ENCODE measurements around the gene CRY2.

The CRY2 gene
- total RNA-seq = 117 to 145 (median 143) reads per million in 3 donors

DNA sequence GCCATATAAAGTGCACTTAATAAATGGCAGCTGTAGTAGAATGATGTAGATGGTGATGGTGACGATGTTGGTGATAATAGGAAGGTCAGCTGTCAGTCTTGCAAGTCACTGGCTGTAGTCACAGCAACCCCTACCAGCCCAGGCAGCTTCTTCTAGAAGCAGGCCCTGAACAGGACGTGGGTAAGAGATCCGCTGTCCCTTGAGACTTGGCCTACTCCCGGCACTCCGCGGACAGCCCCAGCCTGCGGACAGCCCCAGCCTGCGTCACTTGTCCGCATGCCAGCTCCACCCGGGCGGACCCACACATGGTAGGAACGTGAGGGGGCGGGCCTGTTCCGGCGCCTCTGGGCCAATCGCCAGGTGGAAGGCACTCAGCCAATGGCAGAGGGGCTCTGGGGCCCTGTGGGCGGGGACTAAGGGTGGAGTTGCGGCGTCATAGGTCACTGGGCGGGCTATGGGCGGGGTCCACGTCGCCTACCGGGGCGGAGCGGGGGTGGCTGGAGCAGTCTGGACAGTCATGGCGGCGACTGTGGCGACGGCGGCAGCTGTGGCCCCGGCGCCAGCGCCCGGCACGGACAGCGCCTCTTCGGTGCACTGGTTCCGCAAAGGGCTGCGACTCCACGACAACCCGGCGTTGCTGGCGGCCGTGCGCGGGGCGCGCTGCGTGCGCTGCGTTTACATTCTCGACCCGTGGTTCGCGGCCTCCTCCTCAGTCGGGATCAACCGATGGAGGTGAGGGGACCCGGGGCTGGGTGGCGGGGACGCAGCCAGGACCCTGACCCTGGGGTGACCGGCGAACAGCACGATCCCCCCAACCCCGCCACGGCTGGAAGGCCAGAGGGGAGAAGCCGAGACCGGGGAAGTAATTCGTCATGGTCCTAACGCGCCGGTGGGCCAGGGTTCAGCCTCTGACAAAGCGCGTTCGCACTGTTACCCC lies at the start of gene CRY2:
Gene CRY2 (plus strand): TSS at position 502 of the 937 bp plus-strand sequence. CDS start 16 bp downstream, at position 518.
- peak within 1 kb of the TSS; percentile 93 for H3K4me3 ChIP-seq (ENCODE audit: insufficient read depth, low read depth, low read length, poor library complexity, severe bottlenecking)
- peaks cover 10% of the 10 kb centered on the region for H3K36me3 ChIP-seq (ENCODE audit: control insufficient read depth, insufficient read depth, low read length)
- DNase-seq = peak; percentile 98
- H3K27ac ChIP-seq (ENCODE audit: insufficient read depth, low read length, poor library complexity, severe bottlenecking) = peak within 1 kb of the TSS; percentile 95
- no peaks in the 10 kb centered on the region for H3K9me3 ChIP-seq (ENCODE audit: control insufficient read depth, low read length)
- no peaks in the 10 kb centered on the region for H3K27me3 ChIP-seq (replicated peaks; ENCODE audit: control insufficient read depth, insufficient read depth, low read length, poor library complexity, severe bottlenecking)
- H3K4me1 ChIP-seq (ENCODE audit: control insufficient read depth, insufficient read depth, low read length, poor library complexity, severe bottlenecking) = peaks cover 28% of the 10 kb centered on the region

DNA sequence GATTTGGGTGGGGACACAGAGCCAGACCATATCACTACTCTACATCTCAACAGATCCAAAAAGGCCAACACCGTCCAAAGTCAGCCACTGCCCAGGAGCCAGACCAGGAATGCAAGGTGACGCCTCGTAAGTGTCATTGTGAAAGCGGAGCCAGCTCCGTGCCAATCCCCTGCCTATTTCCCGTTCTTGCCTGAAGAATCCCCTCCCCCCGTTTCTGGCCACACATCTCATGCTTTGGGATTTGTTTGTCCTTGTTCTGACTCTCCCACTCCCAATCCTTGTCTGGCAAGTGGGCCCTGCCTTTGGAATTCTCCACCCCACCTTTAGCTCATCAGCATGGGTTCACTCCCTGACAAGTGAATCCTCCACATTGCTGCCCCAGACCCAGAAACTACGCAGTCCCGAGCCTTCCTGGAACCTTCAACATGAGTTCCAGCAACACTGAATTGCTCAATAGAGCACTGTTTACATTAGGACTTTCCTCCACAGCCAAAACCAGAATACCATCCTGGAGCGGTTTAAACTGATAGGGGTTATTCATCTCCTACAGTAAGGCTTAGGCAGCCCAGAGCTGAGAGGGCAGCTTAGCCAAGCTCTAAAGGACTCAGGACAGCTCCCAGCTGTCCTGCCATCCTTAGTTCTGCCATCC lies 48.4 kb upstream of the CRY2 start:
- Histone ChIP-seq H3K4me3 (ENCODE audit: insufficient read depth, low read depth, low read length, poor library complexity, severe bottlenecking) (no peak overlapping the region), H3K27ac (ENCODE audit: insufficient read depth, low read length, poor library complexity, severe bottlenecking) (no peak overlapping the region), H3K36me3 (ENCODE audit: control insufficient read depth, insufficient read depth, low read length) (no peaks in the 10 kb centered on the region), H3K27me3 (replicated peaks; ENCODE audit: control insufficient read depth, insufficient read depth, low read length, poor library complexity, severe bottlenecking) (no peaks in the 10 kb centered on the region), H3K4me1 (ENCODE audit: control insufficient read depth, insufficient read depth, low read length, poor library complexity, severe bottlenecking) (no peaks in the 10 kb centered on the region), H3K9me3 (ENCODE audit: control insufficient read depth, low read length) (no peaks in the 10 kb centered on the region)
- DNase-seq = no peak

DNA sequence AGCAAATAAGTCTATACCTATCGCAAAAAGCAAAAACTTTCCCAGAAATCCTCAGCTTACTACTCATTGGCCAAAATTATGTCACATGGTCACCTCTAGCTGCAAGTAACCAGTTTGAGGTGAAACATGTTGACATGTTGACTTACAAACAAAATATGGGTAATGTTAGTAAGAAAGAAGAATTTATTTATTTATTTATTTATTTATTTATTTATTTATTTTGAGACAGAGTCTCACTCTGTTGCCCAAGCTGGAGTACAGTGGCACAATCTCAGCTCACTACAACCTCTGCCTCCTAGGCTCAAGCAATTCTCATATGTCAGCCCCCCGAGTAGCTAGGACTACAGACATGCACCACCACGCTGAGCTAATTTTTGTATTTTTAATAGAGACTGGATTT lies 47.7 kb upstream of the CRY2 start:
- no peak overlapping the region for H3K27ac ChIP-seq (ENCODE audit: insufficient read depth, low read length, poor library complexity, severe bottlenecking)
- no peak overlapping the region for H3K4me3 ChIP-seq (ENCODE audit: insufficient read depth, low read depth, low read length, poor library complexity, severe bottlenecking)
- H3K27me3 ChIP-seq (replicated peaks; ENCODE audit: control insufficient read depth, insufficient read depth, low read length, poor library complexity, severe bottlenecking) = no peaks in the 10 kb centered on the region
- DNase-seq = no peak
- H3K36me3 ChIP-seq (ENCODE audit: control insufficient read depth, insufficient read depth, low read length) = no peaks in the 10 kb centered on the region
- no peaks in the 10 kb centered on the region for H3K9me3 ChIP-seq (ENCODE audit: control insufficient read depth, low read length)
- peaks cover 2% of the 10 kb centered on the region for H3K4me1 ChIP-seq (ENCODE audit: control insufficient read depth, insufficient read depth, low read length, poor library complexity, severe bottlenecking)

DNA sequence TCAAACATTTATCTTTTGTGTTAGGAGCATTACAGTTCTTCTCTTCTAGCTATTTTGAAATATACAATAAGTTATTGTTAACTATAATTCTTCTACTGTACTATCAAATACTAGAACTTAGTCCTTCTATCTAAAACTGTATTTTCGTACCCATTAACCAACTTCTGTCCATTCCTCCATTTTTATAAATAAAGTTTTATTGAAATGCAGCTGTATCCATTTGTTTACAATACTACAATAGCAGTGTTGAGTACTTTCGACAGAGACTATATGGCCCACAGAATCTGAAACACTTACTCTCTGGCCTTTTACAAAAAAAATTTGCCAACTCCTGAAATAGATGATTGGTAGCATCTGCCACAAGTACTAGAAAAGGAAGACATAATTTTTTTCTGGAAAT lies 47.0 kb upstream of the CRY2 start:
- no peak for DNase-seq
- Histone ChIP-seq H3K9me3 (ENCODE audit: control insufficient read depth, low read length) (no peaks in the 10 kb centered on the region), H3K27ac (ENCODE audit: insufficient read depth, low read length, poor library complexity, severe bottlenecking) (no peak overlapping the region), H3K4me1 (ENCODE audit: control insufficient read depth, insufficient read depth, low read length, poor library complexity, severe bottlenecking) (peaks cover 2% of the 10 kb centered on the region), H3K4me3 (ENCODE audit: insufficient read depth, low read depth, low read length, poor library complexity, severe bottlenecking) (no peak overlapping the region), H3K36me3 (ENCODE audit: control insufficient read depth, insufficient read depth, low read length) (no peaks in the 10 kb centered on the region), H3K27me3 (replicated peaks; ENCODE audit: control insufficient read depth, insufficient read depth, low read length, poor library complexity, severe bottlenecking) (no peaks in the 10 kb centered on the region)

DNA sequence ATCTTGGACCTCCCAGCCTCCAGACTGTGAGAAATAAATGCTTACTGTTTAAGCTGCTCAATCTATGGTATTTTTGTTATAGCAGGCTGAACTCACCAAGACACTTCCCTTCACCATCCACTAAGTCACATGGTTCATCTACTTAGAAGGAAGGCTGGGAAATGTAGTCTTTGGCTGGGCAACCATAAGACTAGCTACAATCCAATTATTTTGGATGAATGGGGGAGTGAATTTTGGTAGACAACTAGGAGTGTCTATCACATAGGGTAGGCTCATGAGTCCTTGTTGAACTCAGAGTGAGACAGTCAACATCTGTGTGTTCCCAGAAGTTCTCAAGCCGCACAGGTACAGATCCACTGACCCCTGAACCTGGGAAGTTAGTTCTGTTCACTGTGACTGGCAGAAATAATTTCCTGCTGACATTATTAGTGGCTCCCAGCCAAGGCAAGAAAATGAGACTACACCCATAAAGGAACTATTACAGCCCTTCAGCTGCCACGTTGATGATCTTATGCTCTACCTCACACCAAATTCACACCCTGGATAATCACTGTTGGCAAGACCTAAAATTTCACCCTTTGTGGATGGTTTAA lies 45.5 kb upstream of the CRY2 start:
- Histone ChIP-seq H3K4me1 (ENCODE audit: control insufficient read depth, insufficient read depth, low read length, poor library complexity, severe bottlenecking) (peaks cover 18% of the 10 kb centered on the region), H3K27ac (ENCODE audit: insufficient read depth, low read length, poor library complexity, severe bottlenecking) (no peak overlapping the region), H3K9me3 (ENCODE audit: control insufficient read depth, low read length) (no peaks in the 10 kb centered on the region), H3K27me3 (replicated peaks; ENCODE audit: control insufficient read depth, insufficient read depth, low read length, poor library complexity, severe bottlenecking) (no peaks in the 10 kb centered on the region), H3K36me3 (ENCODE audit: control insufficient read depth, insufficient read depth, low read length) (peaks cover 1% of the 10 kb centered on the region), H3K4me3 (ENCODE audit: insufficient read depth, low read depth, low read length, poor library complexity, severe bottlenecking) (no peak overlapping the region)
- no peak for DNase-seq

DNA sequence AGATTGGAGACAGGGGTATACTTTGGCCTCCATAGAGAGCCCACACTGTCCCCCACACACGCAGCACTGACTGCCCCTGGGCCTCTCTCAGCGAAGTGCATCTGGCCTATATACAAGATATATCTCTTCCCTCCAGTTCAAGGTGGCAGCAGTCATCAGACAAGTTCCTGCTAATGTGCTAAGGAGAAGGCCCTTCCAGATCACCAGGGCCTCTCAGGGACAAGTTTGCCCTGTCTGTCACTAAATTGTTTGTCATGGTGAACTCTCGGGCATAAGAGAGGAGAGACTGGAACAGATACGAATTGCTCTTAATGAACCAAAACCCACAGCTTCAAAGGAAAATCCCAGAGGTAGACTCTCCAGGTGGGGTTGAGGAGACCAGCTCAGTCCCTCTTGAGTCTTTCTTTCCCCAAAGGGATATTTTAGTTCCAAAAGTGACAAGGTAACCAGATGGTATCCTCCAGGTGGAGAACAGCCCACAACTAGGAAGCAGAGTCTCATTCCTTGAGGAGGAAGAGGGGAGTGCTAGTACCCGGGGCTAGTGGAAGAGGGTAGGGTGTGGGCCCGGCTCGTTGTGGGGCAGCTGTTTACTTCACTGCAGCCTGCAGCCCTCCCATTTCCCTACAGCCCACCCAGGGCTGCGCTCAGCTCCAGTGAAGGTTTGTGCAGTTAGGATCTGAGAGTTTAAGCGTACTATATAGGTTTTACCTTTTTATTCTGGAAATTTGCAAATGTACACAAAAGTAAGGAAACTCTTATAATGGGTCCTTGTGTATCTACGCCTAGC lies 44.6 kb upstream of the CRY2 start:
- no peak overlapping the region for H3K27ac ChIP-seq (ENCODE audit: insufficient read depth, low read length, poor library complexity, severe bottlenecking)
- H3K27me3 ChIP-seq (replicated peaks; ENCODE audit: control insufficient read depth, insufficient read depth, low read length, poor library complexity, severe bottlenecking) = no peaks in the 10 kb centered on the region
- H3K4me1 ChIP-seq (ENCODE audit: control insufficient read depth, insufficient read depth, low read length, poor library complexity, severe bottlenecking) = peaks cover 27% of the 10 kb centered on the region
- no peaks in the 10 kb centered on the region for H3K9me3 ChIP-seq (ENCODE audit: control insufficient read depth, low read length)
- H3K36me3 ChIP-seq (ENCODE audit: control insufficient read depth, insufficient read depth, low read length) = peaks cover 10% of the 10 kb centered on the region
- H3K4me3 ChIP-seq (ENCODE audit: insufficient read depth, low read depth, low read length, poor library complexity, severe bottlenecking) = no peak overlapping the region
- DNase-seq = no peak

DNA sequence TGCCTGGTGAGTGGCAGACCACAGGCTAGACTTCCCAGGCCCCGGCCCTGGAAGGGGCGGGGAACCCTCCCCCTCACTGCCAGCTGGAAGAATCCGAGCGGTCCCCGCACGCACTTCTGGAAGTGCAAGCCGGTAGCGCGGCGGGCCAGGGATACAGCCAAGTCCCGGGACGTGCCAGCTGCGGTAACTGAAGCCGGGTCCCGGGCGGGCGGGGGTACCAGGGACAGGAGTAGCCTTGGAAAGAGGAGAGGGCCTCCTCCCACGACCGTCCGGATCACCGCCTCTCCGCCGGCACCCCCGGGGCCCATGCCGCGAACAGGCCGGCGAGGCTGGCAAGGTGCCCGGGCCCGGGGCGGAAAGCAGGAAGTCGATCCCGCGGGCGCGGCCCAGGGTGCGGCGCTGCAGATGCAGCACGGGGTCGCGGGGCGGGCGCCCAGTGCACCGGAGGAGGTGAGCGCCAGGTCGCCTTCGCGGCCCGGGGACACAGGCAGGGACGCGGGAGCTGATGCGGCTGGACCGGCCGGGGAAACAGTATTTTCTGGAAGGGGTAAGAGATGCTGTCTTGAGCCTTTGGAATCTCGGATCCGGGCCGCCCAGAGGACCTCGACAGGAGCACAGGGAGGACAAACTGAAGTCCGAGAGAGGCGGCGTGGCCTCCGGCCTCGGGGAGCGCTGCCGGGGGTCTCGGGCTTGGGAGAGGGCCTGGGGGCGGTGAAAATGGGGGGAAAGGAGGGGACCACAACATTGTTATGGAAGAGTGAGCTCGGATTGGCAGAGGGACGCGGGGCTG lies 43.1 kb upstream of the CRY2 start:
- H3K36me3 ChIP-seq (ENCODE audit: control insufficient read depth, insufficient read depth, low read length) = peaks cover 16% of the 10 kb centered on the region
- peaks cover 29% of the 10 kb centered on the region for H3K4me1 ChIP-seq (ENCODE audit: control insufficient read depth, insufficient read depth, low read length, poor library complexity, severe bottlenecking)
- peak overlapping the region; percentile 99 for H3K4me3 ChIP-seq (ENCODE audit: insufficient read depth, low read depth, low read length, poor library complexity, severe bottlenecking)
- peak overlapping the region; percentile 76 for H3K27ac ChIP-seq (ENCODE audit: insufficient read depth, low read length, poor library complexity, severe bottlenecking)
- H3K9me3 ChIP-seq (ENCODE audit: control insufficient read depth, low read length) = no peaks in the 10 kb centered on the region
- peak; percentile 31 to 60 (median 46) for DNase-seq
- no peaks in the 10 kb centered on the region for H3K27me3 ChIP-seq (replicated peaks; ENCODE audit: control insufficient read depth, insufficient read depth, low read length, poor library complexity, severe bottlenecking)

DNA sequence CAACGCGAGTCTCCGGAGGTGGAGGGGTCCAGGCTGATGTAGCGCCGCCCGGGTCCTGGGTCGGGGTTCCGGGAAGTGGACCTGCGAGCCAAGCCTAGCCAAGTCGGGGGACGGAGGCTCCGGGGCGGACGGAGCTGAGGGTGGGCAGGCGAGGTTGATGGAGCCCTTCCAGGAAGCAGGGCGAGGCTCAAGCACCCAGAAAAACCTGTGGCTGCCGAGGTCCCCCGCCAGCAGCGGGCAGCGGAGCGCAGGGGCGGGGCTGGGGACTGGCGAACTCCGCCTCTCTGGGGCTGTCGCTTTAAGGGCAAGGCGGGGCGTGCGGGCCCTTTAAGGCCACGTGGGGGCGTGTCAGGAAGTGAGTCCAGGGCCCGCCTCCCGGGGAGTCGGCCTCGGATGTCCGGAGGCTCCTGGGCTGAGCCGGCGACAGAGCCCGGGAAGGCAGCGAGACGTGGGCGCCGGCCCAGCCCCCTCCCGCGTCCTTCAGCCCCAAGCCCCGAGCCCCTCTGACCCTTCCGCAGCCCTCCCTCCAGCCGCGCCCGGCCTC lies 42.4 kb upstream of the CRY2 start, which contains the start of gene SLC35C1:
Gene SLC35C1 (plus strand): TSS at position 389 of the 544 bp plus-strand sequence. CDS start 653 bp downstream, outside the sequence.
- Histone ChIP-seq H3K4me1 (ENCODE audit: control insufficient read depth, insufficient read depth, low read length, poor library complexity, severe bottlenecking) (peaks cover 29% of the 10 kb centered on the region), H3K4me3 (ENCODE audit: insufficient read depth, low read depth, low read length, poor library complexity, severe bottlenecking) (peak within 1 kb of the TSS; percentile 99), H3K36me3 (ENCODE audit: control insufficient read depth, insufficient read depth, low read length) (peaks cover 21% of the 10 kb centered on the region), H3K9me3 (ENCODE audit: control insufficient read depth, low read length) (no peaks in the 10 kb centered on the region), H3K27me3 (replicated peaks; ENCODE audit: control insufficient read depth, insufficient read depth, low read length, poor library complexity, severe bottlenecking) (no peaks in the 10 kb centered on the region), H3K27ac (ENCODE audit: insufficient read depth, low read length, poor library complexity, severe bottlenecking) (peak within 1 kb of the TSS; percentile 76)
- DNase-seq = peak; percentile 89 to 93 (median 92)

Data from effector memory CD4-positive, alpha-beta T cell (primary cell).